Activated CD4-positive, alpha-beta T cell treated with anti-CD3 and anti-CD28 coated beads for 36 hours (primary cell): ENCODE results near the gene MTA3. TPM values are rescaled to one million over a fixed set of nuclear protein-coding genes. Genes with fewer than 3 reads are reported as not detected.

Source experiments
- ATAC-seq: fragments of 200-7000 bp; cut with Tn5 transposase; one replicate; pipeline ENCODE4 v1.10.0; 2021; ENCODE audit warnings: mild to moderate bottlenecking, moderate library complexity
- CTCF ChIA-PET: fragments of 350-600 bp; sonication (Branson Sonifier 250); formaldehyde crosslinking; loops from one replicate; lab custom pipeline; 2021; ENCODE audit warnings: antibody characterized with exemption; lab: Charles Lee
- POLR2A ChIA-PET: fragments of 350-600 bp; sonication (Branson Sonifier 250); formaldehyde crosslinking; loops from one replicate; lab custom pipeline; 2021; ENCODE audit warnings: antibody characterized with exemption, inconsistent platforms; lab: Charles Lee
- DNase-seq: peaks from one replicate; pipeline ENCODE4 v3.0.0-alpha.2; 2020
- H3K27ac Mint-ChIP-seq: one replicate; pipeline ENCODE4 v1.8.0; 2021; ENCODE audit warnings: mixed read lengths
- H3K27me3 Mint-ChIP-seq: one replicate; pipeline ENCODE4 v1.8.0; 2021; ENCODE audit warnings: mixed read lengths
- H3K36me3 Mint-ChIP-seq: one replicate; pipeline ENCODE4 v1.8.0; 2021; ENCODE audit warnings: low read depth, mixed read lengths
- H3K4me1 Mint-ChIP-seq: one replicate; pipeline ENCODE4 v1.8.0; 2021; ENCODE audit warnings: mixed read lengths
- H3K4me3 Mint-ChIP-seq: one replicate; pipeline ENCODE4 v1.8.0; 2021; ENCODE audit warnings: mild to moderate bottlenecking, moderate library complexity, mixed read lengths
- H3K9me3 Mint-ChIP-seq: one replicate; pipeline ENCODE4 v1.8.0; 2021; ENCODE audit warnings: low read depth, mixed read lengths
- intact Hi-C, 2 experiments: fragments of 100-400 bp; cut with DNase I in 1 of 2; cut with micrococcal nuclease in 1 of 2; formaldehyde crosslinking; loops; one replicate each; pipeline versions ENCODE4 v1.14.2 to v1.15.1; 2022 to 2024; cut with DNase I, micrococcal nuclease
- total RNA-seq, 2 experiments: library from RNA; stranded (reverse); gene quantifications; one replicate each; pipeline ENCODE4 v1.2.3, GENCODE V29; 2021

The MTA3 gene
- total RNA-seq, result 10 to 100 TPM; 45.0 to 58.6 TPM

DNA sequence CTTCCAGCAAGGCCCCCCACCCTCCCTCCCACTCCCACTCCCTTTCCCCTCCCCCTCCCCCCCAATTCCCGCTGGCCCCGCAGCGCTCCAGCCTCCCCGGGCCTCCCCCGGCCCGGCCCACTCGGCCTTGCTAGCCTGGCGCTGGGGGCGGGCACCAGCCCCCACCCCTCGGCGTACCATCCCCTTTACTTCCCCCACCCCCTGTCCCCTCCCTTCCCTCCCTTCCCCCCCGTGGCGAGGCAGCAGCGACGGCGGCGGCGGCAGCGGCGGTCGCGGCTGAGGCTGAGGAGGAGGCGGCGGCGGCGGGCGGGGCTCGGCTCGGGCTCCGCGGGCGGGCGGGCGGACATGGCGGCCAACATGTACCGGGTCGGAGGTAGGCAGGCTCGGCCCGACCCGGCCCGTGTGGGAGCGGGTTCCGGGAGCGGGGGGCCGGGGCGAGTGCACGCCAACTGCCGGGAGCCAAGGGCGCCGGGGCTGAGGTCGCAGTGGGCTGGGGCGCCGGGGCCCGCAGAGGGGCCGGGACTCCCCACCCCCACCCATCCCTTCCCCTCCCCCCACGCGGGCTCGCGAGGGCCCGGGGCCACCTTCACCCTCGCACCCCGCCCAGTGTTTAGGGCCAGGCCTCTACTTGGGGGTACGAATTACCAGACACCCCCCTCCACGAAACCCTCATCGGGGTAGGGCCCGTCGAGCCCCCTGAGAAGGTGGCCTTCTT, at the start of gene MTA3:
Gene MTA3, plus strand, starts transcription at position 232 of the 715 bp plus-strand sequence. Its CDS starts 114 bp downstream, at position 346.
- peak within 1 kb of the TSS; percentile 86 for H3K4me3 Mint-ChIP-seq
- intact Hi-C loops, result loop anchor here (1.0 to 5.0 kb wide), 6 partner anchors 46 to 242 kb away; no protein-coding TSS in a partner anchor
- no peaks in the 10 kb centered on the region for H3K27me3 Mint-ChIP-seq
- ChIA-PET CTCF (no interaction called here), POLR2A (no interaction called here)
- H3K27ac Mint-ChIP-seq, result peak within 1 kb of the TSS; percentile 91
- no peaks in the 10 kb centered on the region for H3K9me3 Mint-ChIP-seq
- DNase-seq (peak; percentile 81), ATAC-seq (peak; percentile 81)
- peaks cover 32% of the 10 kb centered on the region for H3K4me1 Mint-ChIP-seq
- peaks cover 20% of the 10 kb centered on the region for H3K36me3 Mint-ChIP-seq

DNA sequence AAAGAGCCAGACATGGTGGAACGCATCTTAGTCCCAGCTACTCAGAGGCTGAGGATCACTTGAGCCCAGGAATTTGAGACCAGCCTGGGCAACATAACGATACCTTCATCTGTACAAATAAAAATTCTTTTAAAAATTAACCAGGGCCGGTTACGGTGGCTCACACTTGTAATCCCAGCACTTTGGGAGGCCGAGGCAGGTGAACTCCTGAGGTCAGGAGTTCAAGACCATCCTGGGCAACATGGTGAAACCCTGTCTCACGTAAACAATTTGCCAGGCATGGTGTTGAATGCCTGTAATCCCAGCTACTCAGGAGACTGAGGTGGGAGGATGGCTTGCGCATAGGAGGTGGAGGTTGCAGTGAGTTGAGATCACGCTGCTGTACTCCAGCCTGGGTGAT, 48.8 kb upstream of the MTA3 start:
- ATAC-seq (no peak), DNase-seq (no peak)
- peaks cover 5% of the 10 kb centered on the region for H3K4me1 Mint-ChIP-seq
- POLR2A ChIA-PET, result no interaction called here
- H3K36me3 Mint-ChIP-seq, result no peaks in the 10 kb centered on the region
- no peaks in the 10 kb centered on the region for H3K9me3 Mint-ChIP-seq
- H3K4me3 Mint-ChIP-seq, result no peak overlapping the region
- no peak overlapping the region for H3K27ac Mint-ChIP-seq
- H3K27me3 Mint-ChIP-seq, result no peaks in the 10 kb centered on the region
- CTCF ChIA-PET, result no interaction called here
- intact Hi-C loops, result loop anchor here in 1 of 2 experiments (5.0 kb wide), 1 partner anchor 48 kb away; the partner anchor contains the start of gene MTA3

GRCh38 chr2:42522035-42522434, 46.4 kb upstream of the MTA3 start:
- ChIA-PET POLR2A (interaction anchor here (0.7 kb wide), 1 partner anchor 75 kb away, joined by 3 read pairs; no protein-coding TSS in a partner anchor), CTCF (interaction anchor here (0.6 kb wide), 1 partner anchor 15 kb away, joined by 3 read pairs; no protein-coding TSS in a partner anchor)
- Mint-ChIP-seq H3K9me3 (no peaks in the 10 kb centered on the region), H3K4me1 (peaks cover 5% of the 10 kb centered on the region), H3K27me3 (no peaks in the 10 kb centered on the region), H3K36me3 (no peaks in the 10 kb centered on the region), H3K4me3 (no peak overlapping the region), H3K27ac (no peak overlapping the region)
- DNase-seq (no peak), ATAC-seq (no peak)
- intact Hi-C loops, result loop anchor here in 1 of 2 experiments (5.0 kb wide), 1 partner anchor 45 kb away; the partner anchor contains the start of gene MTA3

- ChIA-PET CTCF (no interaction called here), POLR2A (no interaction called here)
- Mint-ChIP-seq H3K36me3 (no peaks in the 10 kb centered on the region), H3K9me3 (no peaks in the 10 kb centered on the region), H3K27ac (peak overlapping the region; percentile 1), H3K4me3 (no peak overlapping the region), H3K4me1 (peaks cover 5% of the 10 kb centered on the region), H3K27me3 (no peaks in the 10 kb centered on the region)
- DNase-seq (peak; percentile 9), ATAC-seq (no peak)
- intact Hi-C loops, result loop anchor here in 1 of 2 experiments (5.0 kb wide), 1 partner anchor 44 kb away; the partner anchor contains the start of gene MTA3
Measured at GRCh38 chr2:42523341-42523740, 45.1 kb upstream of the MTA3 start.

- no peaks in the 10 kb centered on the region for H3K4me1 Mint-ChIP-seq
- POLR2A ChIA-PET, result no interaction called here
Measured at GRCh38 chr2:42532397-42532796, 36.0 kb upstream of the MTA3 start.

GRCh38 chr2:42537493-42537892, 30.9 kb upstream of the MTA3 start:
- ChIA-PET CTCF (no interaction called here), POLR2A (interaction anchor here (0.7 kb wide), 1 partner anchor 29 kb away, joined by 4 read pairs; no protein-coding TSS in a partner anchor)
- Mint-ChIP-seq H3K27me3 (no peaks in the 10 kb centered on the region), H3K4me3 (no peak overlapping the region), H3K27ac (no peak overlapping the region), H3K36me3 (no peaks in the 10 kb centered on the region), H3K4me1 (no peaks in the 10 kb centered on the region), H3K9me3 (peaks cover 6% of the 10 kb centered on the region)
- ATAC-seq (no peak), DNase-seq (no peak)
- intact Hi-C loops, result no loop called here

More at GRCh38 chr2:42532397-42532796, 36.0 kb upstream of the MTA3 start:
- Mint-ChIP-seq H3K27ac (no peak overlapping the region), H3K27me3 (no peaks in the 10 kb centered on the region), H3K36me3 (no peaks in the 10 kb centered on the region), H3K9me3 (no peaks in the 10 kb centered on the region), H3K4me3 (no peak overlapping the region)
- no peak for ATAC-seq
- CTCF ChIA-PET, result no interaction called here
- intact Hi-C loops, result no loop called here
- no peak for DNase-seq

DNA sequence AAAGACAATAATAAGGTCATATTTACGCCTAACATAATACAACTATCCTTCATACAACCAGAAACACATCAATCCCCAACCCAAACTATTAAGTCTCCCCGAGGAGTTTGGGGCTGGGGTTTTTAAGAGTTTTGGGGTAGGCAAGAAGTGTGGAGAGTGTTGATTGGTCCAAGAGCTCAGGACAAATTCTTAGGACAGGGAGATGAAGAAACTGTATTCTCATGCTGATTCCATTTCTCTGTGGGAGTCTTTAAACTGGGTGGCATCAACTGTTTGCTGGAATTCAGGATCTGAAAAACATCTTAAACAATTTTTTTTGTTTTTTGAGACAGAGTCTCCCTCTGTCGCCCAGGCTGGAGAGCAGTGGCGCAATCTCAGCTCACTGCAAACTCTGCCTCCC, 25.6 kb upstream of the MTA3 start:
- no peak for ATAC-seq
- ChIA-PET POLR2A (no interaction called here), CTCF (no interaction called here)
- Mint-ChIP-seq H3K36me3 (no peaks in the 10 kb centered on the region), H3K27ac (no peak overlapping the region), H3K9me3 (peaks cover 3% of the 10 kb centered on the region), H3K4me3 (no peak overlapping the region), H3K4me1 (peaks cover 6% of the 10 kb centered on the region), H3K27me3 (no peaks in the 10 kb centered on the region)
- DNase-seq, result no peak
- intact Hi-C loops, result no loop called here

- H3K36me3 Mint-ChIP-seq, result no peaks in the 10 kb centered on the region
- ChIA-PET CTCF (interaction anchor here (0.8 kb wide), 1 partner anchor 315 kb away, joined by 5 read pairs; no protein-coding TSS in a partner anchor), POLR2A (no interaction called here)
- intact Hi-C loops, result no loop called here
- H3K4me3 Mint-ChIP-seq, result no peak overlapping the region
- ATAC-seq (no peak), DNase-seq (no peak)
- H3K27ac Mint-ChIP-seq, result no peak overlapping the region
- H3K4me1 Mint-ChIP-seq, result peaks cover 6% of the 10 kb centered on the region
- H3K27me3 Mint-ChIP-seq, result no peaks in the 10 kb centered on the region
- H3K9me3 Mint-ChIP-seq, result no peaks in the 10 kb centered on the region
Measured at GRCh38 chr2:42545023-42545721, 23.3 kb upstream of the MTA3 start.

GRCh38 chr2:42545841-42546390, 22.5 kb upstream of the MTA3 start:
- CTCF ChIA-PET, result interaction anchor here (0.8 kb wide), 1 partner anchor 314 kb away, joined by 5 read pairs; no protein-coding TSS in a partner anchor
- DNase-seq, result no peak

DNA sequence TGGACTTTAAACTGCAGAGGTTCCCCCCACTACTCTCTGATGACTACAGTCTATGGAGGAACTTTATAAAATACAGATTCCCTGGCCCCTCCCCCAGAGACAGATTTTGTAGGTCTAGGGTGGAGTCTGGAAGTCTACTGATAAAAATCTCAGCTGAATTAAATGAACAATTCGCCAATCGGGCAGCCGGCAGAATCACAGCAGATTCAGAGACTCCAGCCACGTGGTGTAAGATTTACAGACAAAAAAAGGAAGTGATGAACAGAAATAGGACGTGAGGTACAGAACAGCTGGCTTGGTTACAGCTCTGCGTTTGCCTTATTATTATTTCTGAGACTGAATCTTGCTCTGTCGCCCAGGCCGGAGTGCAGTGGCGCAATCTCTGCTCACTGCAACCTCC, 21.4 kb upstream of the MTA3 start:
- Mint-ChIP-seq H3K9me3 (no peaks in the 10 kb centered on the region), H3K4me1 (peaks cover 6% of the 10 kb centered on the region), H3K27me3 (no peaks in the 10 kb centered on the region), H3K27ac (no peak overlapping the region), H3K4me3 (no peak overlapping the region), H3K36me3 (no peaks in the 10 kb centered on the region)
- no peak for ATAC-seq
- ChIA-PET POLR2A (no interaction called here), CTCF (interaction anchor here (0.8 kb wide), 1 partner anchor 36 kb away, joined by 3 read pairs; no protein-coding TSS in a partner anchor)
- intact Hi-C loops, result no loop called here
- no peak for DNase-seq

More at GRCh38 chr2:42545841-42546390, 22.5 kb upstream of the MTA3 start:
- no peak overlapping the region for H3K27ac Mint-ChIP-seq
- POLR2A ChIA-PET, result no interaction called here
- intact Hi-C loops, result no loop called here
- H3K4me1 Mint-ChIP-seq, result peaks cover 6% of the 10 kb centered on the region
- no peak for ATAC-seq
- no peaks in the 10 kb centered on the region for H3K9me3 Mint-ChIP-seq
- H3K27me3 Mint-ChIP-seq, result no peaks in the 10 kb centered on the region
- no peak overlapping the region for H3K4me3 Mint-ChIP-seq
- H3K36me3 Mint-ChIP-seq, result no peaks in the 10 kb centered on the region
